PFSK-1 (cell line): Measurements from ENCODE around the gene MSLN.

Experiments used
- FOXP2 ChIP-seq: optimal IDR thresholded peaks from 2 replicates; pipeline ENCODE3; 2011; ENCODE audit warnings: borderline replicate concordance, control low read depth, inconsistent platforms; ENCODE audit not compliant: insufficient read depth; ENCODE audit errors: extremely low read length, extremely low read depth
- POLR2AphosphoS5 ChIP-seq: IDR thresholded peaks from 2 replicates; pipeline ENCODE4 v1.6.1; 2012; ENCODE audit warnings: low read depth, mild to moderate bottlenecking, control low read depth, low read length, moderate library complexity
- SIN3A ChIP-seq: IDR thresholded peaks from 2 replicates; pipeline ENCODE4 v1.6.1; 2012; ENCODE audit warnings: mild to moderate bottlenecking, low read length, moderate library complexity, borderline replicate concordance; ENCODE audit not compliant: insufficient read depth
- TAF1 ChIP-seq: IDR thresholded peaks from 2 replicates; pipeline ENCODE4 v1.6.1; 2012; ENCODE audit warnings: low read length, control low read depth, borderline replicate concordance; ENCODE audit not compliant: insufficient read depth
- TF ChIP-seq, protein P1 (sequence below), 2 experiments: IDR thresholded peaks; 2 replicates each; pipeline versions ENCODE4 v1.6.1 to v1.8.0; 2011 to 2012; ENCODE audit warnings: low read depth in 2 of 2, low read length in 2 of 2, control low read depth in 1 of 2, inconsistent platforms in 1 of 2, mild to moderate bottlenecking in 1 of 2, moderate library complexity in 1 of 2; ENCODE audit not compliant: insufficient read depth in 1 of 2

MSLN gene

DNA sequence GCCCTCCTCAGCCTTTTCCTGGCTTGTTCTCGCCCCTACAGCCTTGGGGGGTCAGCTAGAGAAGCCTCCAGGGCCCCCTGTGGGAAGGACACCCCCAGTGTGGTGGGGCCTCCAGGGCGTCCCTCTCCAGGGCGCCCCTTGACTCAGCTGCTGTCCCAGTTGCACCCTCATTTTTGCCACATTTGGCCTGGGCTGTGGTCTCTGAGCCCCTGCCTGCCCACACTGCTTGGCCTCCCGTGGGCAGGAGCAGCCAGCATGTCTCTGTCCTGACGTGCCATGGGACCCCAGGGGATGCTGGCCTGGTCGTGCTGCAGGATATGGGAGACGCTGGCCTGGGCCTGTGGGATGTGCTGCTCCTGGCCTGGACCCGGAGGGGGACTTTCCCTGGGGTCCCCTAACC is 32.9 kb downstream of the MSLN start:
- TF ChIP-seq FOXP2 (no peak), POLR2AphosphoS5 (no peak), SIN3A (no peak), TAF1 (no peak)
- TF ChIP-seq, protein P1, sequence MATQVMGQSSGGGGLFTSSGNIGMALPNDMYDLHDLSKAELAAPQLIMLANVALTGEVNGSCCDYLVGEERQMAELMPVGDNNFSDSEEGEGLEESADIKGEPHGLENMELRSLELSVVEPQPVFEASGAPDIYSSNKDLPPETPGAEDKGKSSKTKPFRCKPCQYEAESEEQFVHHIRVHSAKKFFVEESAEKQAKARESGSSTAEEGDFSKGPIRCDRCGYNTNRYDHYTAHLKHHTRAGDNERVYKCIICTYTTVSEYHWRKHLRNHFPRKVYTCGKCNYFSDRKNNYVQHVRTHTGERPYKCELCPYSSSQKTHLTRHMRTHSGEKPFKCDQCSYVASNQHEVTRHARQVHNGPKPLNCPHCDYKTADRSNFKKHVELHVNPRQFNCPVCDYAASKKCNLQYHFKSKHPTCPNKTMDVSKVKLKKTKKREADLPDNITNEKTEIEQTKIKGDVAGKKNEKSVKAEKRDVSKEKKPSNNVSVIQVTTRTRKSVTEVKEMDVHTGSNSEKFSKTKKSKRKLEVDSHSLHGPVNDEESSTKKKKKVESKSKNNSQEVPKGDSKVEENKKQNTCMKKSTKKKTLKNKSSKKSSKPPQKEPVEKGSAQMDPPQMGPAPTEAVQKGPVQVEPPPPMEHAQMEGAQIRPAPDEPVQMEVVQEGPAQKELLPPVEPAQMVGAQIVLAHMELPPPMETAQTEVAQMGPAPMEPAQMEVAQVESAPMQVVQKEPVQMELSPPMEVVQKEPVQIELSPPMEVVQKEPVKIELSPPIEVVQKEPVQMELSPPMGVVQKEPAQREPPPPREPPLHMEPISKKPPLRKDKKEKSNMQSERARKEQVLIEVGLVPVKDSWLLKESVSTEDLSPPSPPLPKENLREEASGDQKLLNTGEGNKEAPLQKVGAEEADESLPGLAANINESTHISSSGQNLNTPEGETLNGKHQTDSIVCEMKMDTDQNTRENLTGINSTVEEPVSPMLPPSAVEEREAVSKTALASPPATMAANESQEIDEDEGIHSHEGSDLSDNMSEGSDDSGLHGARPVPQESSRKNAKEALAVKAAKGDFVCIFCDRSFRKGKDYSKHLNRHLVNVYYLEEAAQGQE (IDR thresholded peaks at IDR 0.05; ENCODE audit: insufficient read depth in 1 of 2, low read depth in 2 of 2, low read length in 2 of 2) = no peak

DNA sequence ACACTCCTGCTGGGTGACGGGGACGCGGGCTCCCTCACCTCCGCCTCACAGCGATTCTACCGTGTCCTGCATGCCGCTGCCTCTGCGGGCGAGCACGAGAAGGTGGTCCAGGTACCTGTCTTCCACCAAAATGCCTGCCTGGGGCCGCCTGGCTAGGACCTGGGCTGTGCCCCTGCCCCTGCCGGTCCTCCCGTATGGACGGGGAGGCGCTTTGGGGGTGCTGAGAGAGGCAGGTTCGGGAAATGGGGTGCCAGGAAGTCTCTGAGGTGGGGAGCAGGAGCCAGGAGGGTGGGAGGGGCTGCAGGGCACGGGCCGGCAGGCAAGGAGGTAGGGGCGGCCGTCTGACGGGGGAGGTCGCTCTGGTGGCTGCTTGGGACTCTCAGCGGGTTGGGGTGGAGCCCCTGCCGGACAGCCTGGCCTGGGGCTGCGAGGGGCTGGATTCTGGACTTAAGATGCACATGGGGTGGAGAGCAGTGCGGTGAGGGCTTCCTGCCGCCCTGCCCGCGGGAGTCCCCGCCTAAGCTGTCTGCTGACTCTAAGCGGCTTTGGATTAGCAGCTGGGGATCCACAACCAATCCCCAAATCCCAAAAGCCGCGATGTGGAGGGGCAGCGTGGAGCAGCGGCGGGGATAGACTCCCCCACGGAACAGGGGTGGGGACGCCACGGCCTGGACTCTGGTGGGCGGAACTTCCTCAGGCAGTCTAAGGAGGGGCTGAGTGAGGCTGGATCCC is 33.7 kb downstream of the MSLN start:
- TF ChIP-seq FOXP2 = no peak
- TF ChIP-seq, protein P1 (IDR thresholded peaks at IDR 0.05; ENCODE audit: insufficient read depth in 1 of 2, low read depth in 2 of 2, low read length in 2 of 2) = no peak
- no peak for TF ChIP-seq TAF1
- no peak for TF ChIP-seq POLR2AphosphoS5
- no peak for TF ChIP-seq SIN3A

DNA sequence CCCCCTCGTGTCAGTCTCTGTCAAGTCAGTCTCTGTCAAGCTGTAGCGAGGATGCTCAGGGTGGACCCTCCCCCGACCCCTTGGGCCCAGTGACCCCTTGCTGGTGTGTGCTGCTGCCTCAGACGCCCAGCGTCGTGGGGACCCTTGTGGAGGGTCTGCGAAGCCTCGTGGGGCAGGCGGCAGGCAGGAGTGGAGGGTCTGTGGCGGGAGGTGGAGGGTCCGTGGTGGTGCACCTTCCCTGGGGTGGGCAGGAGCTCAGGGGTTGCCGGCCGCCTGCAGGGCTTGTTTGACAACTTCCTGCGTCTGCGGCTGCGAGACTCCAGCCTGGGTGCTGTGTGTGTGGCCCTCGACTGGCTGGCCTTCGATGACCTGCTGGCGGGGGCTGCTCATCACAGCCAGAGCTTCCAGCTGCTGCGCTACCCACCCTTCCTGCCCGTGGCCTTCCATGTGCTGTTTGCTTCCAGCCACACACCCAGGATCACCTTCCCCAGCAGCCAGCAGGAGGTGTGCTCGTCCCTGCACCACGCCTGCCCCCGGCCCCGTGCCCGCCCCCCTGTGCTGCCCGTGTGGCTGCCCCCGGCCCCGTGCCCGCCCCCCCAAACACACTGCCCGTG is 34.4 kb downstream of the MSLN start:
- TF ChIP-seq SIN3A (no peak), POLR2AphosphoS5 (no peak), TAF1 (no peak), FOXP2 (no peak)
- TF ChIP-seq, protein P1 (IDR thresholded peaks at IDR 0.05; ENCODE audit: insufficient read depth in 1 of 2, low read depth in 2 of 2, low read length in 2 of 2) = no peak

DNA sequence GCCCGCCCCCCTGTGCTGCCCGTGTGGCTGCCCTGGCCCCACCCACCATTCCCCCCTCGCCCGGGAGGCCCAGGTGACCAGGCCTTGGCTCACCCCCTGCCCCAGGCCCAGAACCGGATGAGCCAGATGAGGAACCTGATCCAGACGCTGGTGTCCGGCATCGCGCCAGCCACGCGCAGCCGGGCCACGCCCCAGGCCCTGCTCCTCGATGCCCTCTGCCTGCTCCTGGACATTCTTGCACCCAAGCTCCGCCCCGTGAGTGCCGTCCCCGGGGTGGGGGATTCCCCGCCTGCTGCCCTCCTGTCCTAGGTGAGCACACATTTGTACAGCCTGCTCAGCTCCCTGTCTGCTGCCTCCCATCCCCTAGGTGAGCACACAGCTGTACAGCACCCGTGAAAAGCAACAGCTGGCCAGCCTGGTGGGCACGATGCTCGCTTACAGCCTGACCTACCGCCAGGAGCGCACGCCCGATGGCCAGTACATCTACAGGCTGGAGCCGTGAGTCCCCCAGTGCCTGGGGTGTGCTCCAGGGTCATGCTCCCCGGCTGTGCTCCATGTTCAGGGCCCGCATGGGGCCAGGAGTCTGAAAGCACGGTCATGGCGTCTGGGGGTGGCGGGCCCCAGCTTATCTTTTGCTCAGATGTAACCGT is 35.2 kb downstream of the MSLN start:
- TF ChIP-seq POLR2AphosphoS5 = no peak
- TF ChIP-seq FOXP2 = no peak
- TF ChIP-seq, protein P1 (IDR thresholded peaks at IDR 0.05; ENCODE audit: insufficient read depth in 1 of 2, low read depth in 2 of 2, low read length in 2 of 2) = no peak
- TF ChIP-seq SIN3A = no peak
